ENCODE data around the gene AKAP13.

DNA sequence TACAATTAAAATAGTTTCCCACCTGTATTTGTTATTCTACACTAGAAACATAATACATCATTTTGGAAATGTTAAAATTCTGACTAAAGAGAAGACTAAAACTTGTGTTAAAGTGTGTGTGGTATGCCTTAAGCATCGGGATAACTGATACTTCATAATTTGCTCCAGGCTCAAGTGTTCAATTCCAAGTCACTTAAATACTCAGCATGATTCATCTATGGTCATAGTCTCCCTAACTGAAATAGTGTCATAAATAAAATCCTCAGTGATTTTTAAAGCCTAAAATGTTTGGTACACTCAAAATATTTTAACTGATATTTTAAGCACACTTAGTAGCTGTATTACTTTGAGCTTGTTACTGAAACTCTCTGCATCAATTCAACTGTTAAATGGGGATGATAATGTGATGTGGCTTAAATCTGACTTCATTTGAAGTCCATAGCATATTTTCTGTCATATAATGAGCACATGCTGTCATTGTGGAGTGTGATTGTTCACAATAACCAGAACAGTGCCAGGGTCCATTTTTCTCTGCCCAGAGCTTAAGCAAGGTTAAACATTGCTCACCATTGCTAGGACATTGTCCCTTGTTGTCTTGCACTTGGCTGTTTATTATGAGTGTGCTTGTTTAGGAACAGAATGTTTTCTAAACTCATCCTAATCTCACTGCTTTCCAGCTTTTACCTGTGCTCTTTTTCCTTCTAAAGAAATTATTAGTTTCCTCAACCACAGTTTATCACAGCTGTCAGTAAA lies 292.1 kb downstream of the AKAP13 start:
- TF ChIP-seq, protein P1, sequence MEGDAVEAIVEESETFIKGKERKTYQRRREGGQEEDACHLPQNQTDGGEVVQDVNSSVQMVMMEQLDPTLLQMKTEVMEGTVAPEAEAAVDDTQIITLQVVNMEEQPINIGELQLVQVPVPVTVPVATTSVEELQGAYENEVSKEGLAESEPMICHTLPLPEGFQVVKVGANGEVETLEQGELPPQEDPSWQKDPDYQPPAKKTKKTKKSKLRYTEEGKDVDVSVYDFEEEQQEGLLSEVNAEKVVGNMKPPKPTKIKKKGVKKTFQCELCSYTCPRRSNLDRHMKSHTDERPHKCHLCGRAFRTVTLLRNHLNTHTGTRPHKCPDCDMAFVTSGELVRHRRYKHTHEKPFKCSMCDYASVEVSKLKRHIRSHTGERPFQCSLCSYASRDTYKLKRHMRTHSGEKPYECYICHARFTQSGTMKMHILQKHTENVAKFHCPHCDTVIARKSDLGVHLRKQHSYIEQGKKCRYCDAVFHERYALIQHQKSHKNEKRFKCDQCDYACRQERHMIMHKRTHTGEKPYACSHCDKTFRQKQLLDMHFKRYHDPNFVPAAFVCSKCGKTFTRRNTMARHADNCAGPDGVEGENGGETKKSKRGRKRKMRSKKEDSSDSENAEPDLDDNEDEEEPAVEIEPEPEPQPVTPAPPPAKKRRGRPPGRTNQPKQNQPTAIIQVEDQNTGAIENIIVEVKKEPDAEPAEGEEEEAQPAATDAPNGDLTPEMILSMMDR (IDR thresholded peaks at IDR 0.05): no peak
- no peak for TF ChIP-seq POLR2A (IDR thresholded peaks at IDR 0.05)
